ENCODE measurements around the gene IL16.

The IL16 gene

DNA sequence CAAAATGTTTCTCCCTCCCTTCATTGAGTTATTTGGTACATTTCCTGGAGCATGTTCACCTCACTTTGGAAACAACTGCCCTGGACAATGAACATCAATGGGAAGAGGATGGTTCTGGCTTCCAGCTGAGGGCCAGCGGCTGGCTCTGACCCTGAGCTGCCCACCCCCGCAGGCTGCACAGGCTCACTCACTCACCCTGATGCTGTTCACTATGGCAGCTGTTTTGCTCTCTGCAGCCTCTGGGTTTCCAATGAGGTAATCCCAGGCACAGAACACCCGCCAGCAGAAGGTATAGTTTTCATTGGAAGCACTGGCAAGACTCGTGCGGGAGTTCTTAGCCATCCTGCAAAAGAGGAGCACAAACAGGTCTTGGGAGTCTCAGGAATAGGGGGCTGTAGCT, 159.6 kb downstream of the IL16 start:
- Histone ChIP-seq H3K27me3 (ENCODE audit: control insufficient read depth in 1 of 2, insufficient read depth in 2 of 2, low read length in 2 of 2) (no peaks in the 10 kb centered on the region), H3K4me1 (ENCODE audit: control insufficient read depth in 1 of 2, insufficient read depth in 2 of 2, low read length in 2 of 2) (no peaks in the 10 kb centered on the region), H3K9ac (ENCODE audit: low read depth in 1 of 2, low read length in 2 of 2) (no peak overlapping the region), H3K27ac (ENCODE audit: low read depth, low read length) (no peak overlapping the region), H3K9me3 (ENCODE audit: control insufficient read depth in 1 of 2, low read length in 2 of 2) (no peaks in the 10 kb centered on the region), H3K36me3 (ENCODE audit: control insufficient read depth in 1 of 2, insufficient read depth in 2 of 2, low read length in 2 of 2) (no peaks in the 10 kb centered on the region), H3K4me3 (ENCODE audit: low read depth in 1 of 2, low read length in 2 of 2) (no peak overlapping the region)

DNA sequence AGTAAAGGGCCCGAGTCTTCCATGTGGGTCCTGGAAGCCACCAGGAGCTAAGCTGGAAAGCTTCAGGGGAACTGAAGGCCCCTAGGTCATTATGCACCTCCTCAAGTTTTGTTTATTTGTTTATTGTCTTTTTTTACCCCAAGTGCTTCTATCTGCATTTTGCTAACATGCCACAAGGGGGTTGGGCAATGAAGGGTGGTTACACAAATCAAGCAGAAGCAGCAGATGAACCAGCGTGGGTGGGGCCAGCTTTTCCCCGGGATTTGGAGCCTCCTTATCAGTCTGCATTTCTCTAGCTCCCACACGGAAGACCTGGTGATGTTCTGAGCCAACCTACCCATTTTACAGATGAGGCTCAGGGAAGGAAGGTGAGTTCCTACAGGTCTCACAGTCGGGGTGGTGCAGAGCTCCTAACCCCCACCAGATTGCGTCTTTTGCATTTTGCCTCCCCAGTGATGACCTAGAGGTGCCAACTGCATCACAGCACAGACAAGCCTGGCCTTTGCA, 160.6 kb downstream of the IL16 start:
- no peak overlapping the region for H3K9ac ChIP-seq (ENCODE audit: low read depth in 1 of 2, low read length in 2 of 2)
- H3K36me3 ChIP-seq (ENCODE audit: control insufficient read depth in 1 of 2, insufficient read depth in 2 of 2, low read length in 2 of 2), result no peaks in the 10 kb centered on the region
- H3K27me3 ChIP-seq (ENCODE audit: control insufficient read depth in 1 of 2, insufficient read depth in 2 of 2, low read length in 2 of 2), result no peaks in the 10 kb centered on the region
- no peak overlapping the region for H3K27ac ChIP-seq (ENCODE audit: low read depth, low read length)
- H3K4me1 ChIP-seq (ENCODE audit: control insufficient read depth in 1 of 2, insufficient read depth in 2 of 2, low read length in 2 of 2), result no peaks in the 10 kb centered on the region
- no peaks in the 10 kb centered on the region for H3K9me3 ChIP-seq (ENCODE audit: control insufficient read depth in 1 of 2, low read length in 2 of 2)
- no peak overlapping the region for H3K4me3 ChIP-seq (ENCODE audit: low read depth in 1 of 2, low read length in 2 of 2)

DNA sequence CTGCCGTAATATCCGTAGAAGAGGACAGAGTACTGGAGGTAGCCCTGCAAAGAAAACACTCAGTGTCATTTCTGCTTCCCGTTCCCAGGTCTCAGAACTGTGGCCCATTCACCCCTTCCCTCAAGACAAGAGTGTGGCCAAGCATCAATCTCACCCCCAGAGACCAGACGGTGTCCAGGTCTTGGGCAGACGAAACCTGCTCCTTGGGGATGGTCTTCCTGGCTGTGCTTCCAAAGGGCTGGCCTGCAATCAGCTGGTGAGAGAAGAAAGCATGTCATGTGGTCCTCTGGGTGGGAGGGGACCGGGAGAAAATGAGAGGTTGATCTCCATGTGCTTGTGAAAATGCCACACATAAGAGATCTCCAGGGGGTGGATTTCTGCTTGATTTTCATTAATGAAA, 161.6 kb downstream of the IL16 start:
- H3K9me3 ChIP-seq (ENCODE audit: control insufficient read depth in 1 of 2, low read length in 2 of 2), result no peaks in the 10 kb centered on the region
- no peak overlapping the region for H3K4me3 ChIP-seq (ENCODE audit: low read depth in 1 of 2, low read length in 2 of 2)
- H3K4me1 ChIP-seq (ENCODE audit: control insufficient read depth in 1 of 2, insufficient read depth in 2 of 2, low read length in 2 of 2), result no peaks in the 10 kb centered on the region
- no peaks in the 10 kb centered on the region for H3K36me3 ChIP-seq (ENCODE audit: control insufficient read depth in 1 of 2, insufficient read depth in 2 of 2, low read length in 2 of 2)
- H3K27ac ChIP-seq (ENCODE audit: low read depth, low read length), result no peak overlapping the region
- H3K27me3 ChIP-seq (ENCODE audit: control insufficient read depth in 1 of 2, insufficient read depth in 2 of 2, low read length in 2 of 2), result no peaks in the 10 kb centered on the region
- no peak overlapping the region for H3K9ac ChIP-seq (ENCODE audit: low read depth in 1 of 2, low read length in 2 of 2)

DNA sequence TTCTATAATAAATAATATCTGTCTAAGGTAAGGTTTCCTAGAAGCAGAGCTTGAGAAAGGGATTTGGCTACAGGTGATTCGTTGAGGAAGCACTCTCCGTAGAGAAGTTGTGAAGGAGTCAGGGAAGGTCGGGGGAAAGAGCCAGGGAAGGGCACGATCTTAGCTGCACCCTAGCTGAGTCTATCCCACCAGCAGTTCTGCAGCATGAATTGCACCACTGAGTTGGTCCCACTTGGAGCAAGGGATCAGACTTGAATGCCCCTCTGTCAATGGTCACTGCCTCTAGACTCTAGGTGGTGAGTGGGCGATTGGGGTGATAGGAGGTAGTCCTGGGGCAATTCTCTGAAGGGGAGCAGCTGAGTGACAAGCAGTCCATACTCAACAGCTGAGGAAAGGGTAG, 163.8 kb downstream of the IL16 start:
- H3K27me3 ChIP-seq (ENCODE audit: control insufficient read depth in 1 of 2, insufficient read depth in 2 of 2, low read length in 2 of 2), result no peaks in the 10 kb centered on the region
- no peaks in the 10 kb centered on the region for H3K36me3 ChIP-seq (ENCODE audit: control insufficient read depth in 1 of 2, insufficient read depth in 2 of 2, low read length in 2 of 2)
- no peak overlapping the region for H3K4me3 ChIP-seq (ENCODE audit: low read depth in 1 of 2, low read length in 2 of 2)
- no peaks in the 10 kb centered on the region for H3K4me1 ChIP-seq (ENCODE audit: control insufficient read depth in 1 of 2, insufficient read depth in 2 of 2, low read length in 2 of 2)
- H3K9me3 ChIP-seq (ENCODE audit: control insufficient read depth in 1 of 2, low read length in 2 of 2), result no peaks in the 10 kb centered on the region
- H3K9ac ChIP-seq (ENCODE audit: low read depth in 1 of 2, low read length in 2 of 2), result no peak overlapping the region
- no peak overlapping the region for H3K27ac ChIP-seq (ENCODE audit: low read depth, low read length)

DNA sequence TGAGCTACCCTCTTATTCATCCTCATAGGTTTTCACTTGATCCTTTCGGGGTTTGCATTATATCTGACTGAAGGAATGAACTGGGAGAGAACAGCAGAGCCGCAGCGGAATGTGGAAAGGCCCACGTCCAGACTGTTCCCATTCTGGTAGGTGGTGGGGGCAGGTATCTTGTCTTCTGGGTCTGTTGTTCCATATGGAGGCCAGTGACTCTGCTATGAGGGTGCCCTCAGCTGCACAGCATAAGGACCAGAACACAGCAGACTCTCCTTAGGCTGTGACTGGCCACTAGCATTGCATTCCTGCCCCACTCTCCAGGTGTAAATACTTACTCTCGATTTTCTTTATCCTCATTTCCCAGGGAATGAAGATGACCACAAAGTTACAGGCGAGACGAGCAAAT, 165.2 kb downstream of the IL16 start:
- H3K27ac ChIP-seq (ENCODE audit: low read depth, low read length), result no peak overlapping the region
- no peaks in the 10 kb centered on the region for H3K4me1 ChIP-seq (ENCODE audit: control insufficient read depth in 1 of 2, insufficient read depth in 2 of 2, low read length in 2 of 2)
- no peak overlapping the region for H3K4me3 ChIP-seq (ENCODE audit: low read depth in 1 of 2, low read length in 2 of 2)
- H3K9ac ChIP-seq (ENCODE audit: low read depth in 1 of 2, low read length in 2 of 2), result no peak overlapping the region
- H3K9me3 ChIP-seq (ENCODE audit: control insufficient read depth in 1 of 2, low read length in 2 of 2), result no peaks in the 10 kb centered on the region
- H3K27me3 ChIP-seq (ENCODE audit: control insufficient read depth in 1 of 2, insufficient read depth in 2 of 2, low read length in 2 of 2), result no peaks in the 10 kb centered on the region
- H3K36me3 ChIP-seq (ENCODE audit: control insufficient read depth in 1 of 2, insufficient read depth in 2 of 2, low read length in 2 of 2), result no peaks in the 10 kb centered on the region

DNA sequence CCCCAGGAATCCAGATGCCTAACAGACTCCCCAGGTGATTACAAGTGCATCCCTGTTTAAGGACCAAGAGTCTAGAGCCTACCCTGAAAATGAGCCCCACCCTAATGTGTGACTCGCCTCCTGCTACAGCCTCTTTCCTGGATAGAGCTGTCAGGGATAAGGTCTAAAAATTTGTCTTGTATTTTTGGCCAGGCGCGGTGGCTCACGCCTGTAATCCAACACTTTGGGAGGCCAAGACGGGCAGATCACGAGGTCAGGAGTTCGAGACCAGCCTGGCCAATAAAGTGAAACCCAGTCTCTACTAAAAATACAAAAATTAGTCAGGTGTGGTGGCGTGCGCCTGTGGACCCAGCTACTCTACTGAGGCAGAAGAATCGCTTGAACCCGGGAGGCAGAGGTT, 166.1 kb downstream of the IL16 start:
- Histone ChIP-seq H3K27ac (ENCODE audit: low read depth, low read length) (no peak overlapping the region), H3K9ac (ENCODE audit: low read depth in 1 of 2, low read length in 2 of 2) (no peak overlapping the region), H3K27me3 (ENCODE audit: control insufficient read depth in 1 of 2, insufficient read depth in 2 of 2, low read length in 2 of 2) (no peaks in the 10 kb centered on the region), H3K9me3 (ENCODE audit: control insufficient read depth in 1 of 2, low read length in 2 of 2) (no peaks in the 10 kb centered on the region), H3K4me3 (ENCODE audit: low read depth in 1 of 2, low read length in 2 of 2) (no peak overlapping the region), H3K4me1 (ENCODE audit: control insufficient read depth in 1 of 2, insufficient read depth in 2 of 2, low read length in 2 of 2) (no peaks in the 10 kb centered on the region), H3K36me3 (ENCODE audit: control insufficient read depth in 1 of 2, insufficient read depth in 2 of 2, low read length in 2 of 2) (no peaks in the 10 kb centered on the region)

DNA sequence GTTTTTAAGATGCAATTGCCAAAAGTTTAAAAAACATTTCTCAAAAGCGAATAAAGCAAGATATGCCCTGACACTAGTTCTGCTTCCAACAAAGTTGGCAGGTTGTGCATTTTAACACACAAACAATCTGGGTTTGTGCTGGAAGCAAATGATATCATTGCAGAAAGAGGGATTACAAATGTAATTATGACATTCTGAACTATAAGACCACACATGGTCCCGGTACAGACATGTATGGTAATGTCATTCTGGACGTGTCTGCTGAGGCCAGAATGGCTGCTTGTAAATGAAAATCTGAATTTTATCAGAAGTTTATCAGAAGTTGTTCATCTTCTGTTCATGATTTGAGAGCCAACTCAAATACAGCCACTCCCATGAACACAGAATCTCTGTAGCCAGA, 166.6 kb downstream of the IL16 start:
- H3K9ac ChIP-seq (ENCODE audit: low read depth in 1 of 2, low read length in 2 of 2), result no peak overlapping the region
- H3K9me3 ChIP-seq (ENCODE audit: control insufficient read depth in 1 of 2, low read length in 2 of 2), result no peaks in the 10 kb centered on the region
- H3K36me3 ChIP-seq (ENCODE audit: control insufficient read depth in 1 of 2, insufficient read depth in 2 of 2, low read length in 2 of 2), result no peaks in the 10 kb centered on the region
- no peaks in the 10 kb centered on the region for H3K4me1 ChIP-seq (ENCODE audit: control insufficient read depth in 1 of 2, insufficient read depth in 2 of 2, low read length in 2 of 2)
- H3K4me3 ChIP-seq (ENCODE audit: low read depth in 1 of 2, low read length in 2 of 2), result no peak overlapping the region
- H3K27ac ChIP-seq (ENCODE audit: low read depth, low read length), result no peak overlapping the region
- no peaks in the 10 kb centered on the region for H3K27me3 ChIP-seq (ENCODE audit: control insufficient read depth in 1 of 2, insufficient read depth in 2 of 2, low read length in 2 of 2)

All from duodenal mucosa (tissue), 2 donors.